GM12878 (cell line): ENCODE measurements around the gene USF3. TPM values are rescaled to one million over a fixed set of nuclear protein-coding genes. Genes with fewer than 3 reads are reported as not detected.

ENCODE experiments used
- ATF7 ChIP-seq: fragments of 450-650 bp; IDR thresholded peaks from 2 replicates; pipeline ENCODE4 v1.6.1; 2016; ENCODE audit warnings: low read depth, mild to moderate bottlenecking
- BRCA1 ChIP-seq: IDR thresholded peaks from 2 replicates; pipeline ENCODE4 v1.6.1; 2011; ENCODE audit warnings: low read depth, low read length, improper control_type of control experiment
- CHD1 ChIP-seq: IDR thresholded peaks from 2 replicates; pipeline ENCODE4 v1.6.1; 2012; ENCODE audit warnings: low read depth, low read length, improper control_type of control experiment
- CREB1 ChIP-seq: IDR thresholded peaks from 2 replicates; pipeline ENCODE4 v1.6.1; 2012; ENCODE audit warnings: low read depth, mild to moderate bottlenecking, inconsistent platforms
- E2F4 ChIP-seq: IDR thresholded peaks from 2 replicates; pipeline ENCODE4 v1.6.1; 2012; ENCODE audit warnings: low read depth, low read length, improper control_type of control experiment
- E2F8 ChIP-seq: fragments of 450-650 bp; IDR thresholded peaks from 2 replicates; pipeline ENCODE4 v1.6.1; 2018; ENCODE audit warnings: mild to moderate bottlenecking, low read depth, moderate library complexity; ENCODE audit not compliant: partially characterized antibody
- KLF5 ChIP-seq: fragments of 450-650 bp; IDR thresholded peaks from 2 replicates; pipeline ENCODE4 v1.6.1; 2014; ENCODE audit warnings: mild to moderate bottlenecking; ENCODE audit not compliant: partially characterized antibody
- MLLT1 ChIP-seq: fragments of 450-650 bp; IDR thresholded peaks from 2 replicates; pipeline ENCODE4 v1.6.1; 2016; ENCODE audit warnings: mild to moderate bottlenecking
- POLR2AphosphoS5 ChIP-seq: IDR thresholded peaks from 2 replicates; pipeline ENCODE4 v1.6.1; 2011; ENCODE audit warnings: mild to moderate bottlenecking, low read length, inconsistent platforms
- RAD21 ChIP-seq: IDR thresholded peaks from 2 replicates; pipeline ENCODE4 v1.6.1; 2011; ENCODE audit warnings: mild to moderate bottlenecking, low read depth, low read length, moderate library complexity; ENCODE audit not compliant: insufficient read depth
- RBBP5 ChIP-seq: fragments of 200-600 bp; sonication (generic); conservative IDR thresholded peaks from 2 replicates; pipeline ENCODE4 v1.6.1; 2016
- REST ChIP-seq: IDR thresholded peaks from 2 replicates; pipeline ENCODE4 v1.6.1; 2012; ENCODE audit warnings: mild to moderate bottlenecking, low read depth, low read length
- SP1 ChIP-seq: IDR thresholded peaks from one replicate; pipeline ENCODE4 v1.6.1; 2011; ENCODE audit warnings: low read depth, low read length
- SREBF1 ChIP-seq: IDR thresholded peaks from 2 replicates; pipeline ENCODE4 v1.6.1; 2012; ENCODE audit warnings: mild to moderate bottlenecking, low read length
- SUZ12 ChIP-seq: fragments of 200-600 bp; sonication (generic); IDR thresholded peaks from one replicate; pipeline ENCODE4 v1.6.1; 2018; ENCODE audit warnings: antibody characterized with exemption, mild to moderate bottlenecking; ENCODE audit not compliant: unreplicated experiment
- polyA plus RNA-seq, 11 experiments: library from polyadenylated mRNA; depleted of rRNA in 4 of 11; unstranded in 6 of 11; stranded (reverse) in 5 of 11; fragments of >200 nt; fragmentation: Nextera tagmentation in 4 of 11; fragmentation: Illumina TruSeq in 1 of 11; extraction: Ambion mirVana in 4 of 11; extraction: Trizol in 1 of 11; gene quantifications; 1 replicate in 1 of 11; 2 replicates in 10 of 11; pipeline versions ENCODE4 v1.2.1 to v1.2.3, GENCODE V29; 2011 to 2016; ENCODE audit warnings: inconsistent platforms in 2 of 11, missing spikeins in 2 of 11, low read depth in 1 of 11
- total RNA-seq, 4 experiments: library from RNA; depleted of rRNA in 3 of 4; stranded (reverse); fragments of >200 nt in 3 of 4; fragmentation: Illumina TruSeq in 1 of 4; extraction: Trizol in 1 of 4; gene quantifications; 2 replicates each; pipeline versions ENCODE4 v1.2.1 to v1.2.3, GENCODE V29; 2013 to 2021
- TF ChIP-seq, protein P1 (sequence below): IDR thresholded peaks from 2 replicates; pipeline ENCODE4 v1.6.1; 2011; ENCODE audit warnings: mild to moderate bottlenecking, low read depth, low read length, moderate library complexity; ENCODE audit not compliant: insufficient replicate concordance
- TF ChIP-seq, protein P2 (sequence below): IDR thresholded peaks from 2 replicates; pipeline ENCODE4 v1.6.1; 2012; ENCODE audit warnings: low read depth, low read length, improper control_type of control experiment

The USF3 gene
- total and polyA plus RNA-seq, 10 of the 15 experiments (the other 5 are each of a cell fraction or from before 2014, with no cell fraction given): 3.1 to 15.9 (median 7.8) TPM

GRCh38 chr3:113606539-113607218 is 89.8 kb downstream of the USF3 start (continued):
- TF ChIP-seq KLF5 (no peak), POLR2AphosphoS5 (no peak), MLLT1 (no peak), BRCA1 (no peak), REST (no peak), CREB1 (peak; percentile 45; the same call in 1 of the 2 replicates), E2F8 (no peak), CHD1 (no peak), RBBP5 (no peak), E2F4 (no peak), SP1 (no peak), SUZ12 (no peak), SREBF1 (no peak), RAD21 (no peak), ATF7 (no peak)
- TF ChIP-seq, protein P1, sequence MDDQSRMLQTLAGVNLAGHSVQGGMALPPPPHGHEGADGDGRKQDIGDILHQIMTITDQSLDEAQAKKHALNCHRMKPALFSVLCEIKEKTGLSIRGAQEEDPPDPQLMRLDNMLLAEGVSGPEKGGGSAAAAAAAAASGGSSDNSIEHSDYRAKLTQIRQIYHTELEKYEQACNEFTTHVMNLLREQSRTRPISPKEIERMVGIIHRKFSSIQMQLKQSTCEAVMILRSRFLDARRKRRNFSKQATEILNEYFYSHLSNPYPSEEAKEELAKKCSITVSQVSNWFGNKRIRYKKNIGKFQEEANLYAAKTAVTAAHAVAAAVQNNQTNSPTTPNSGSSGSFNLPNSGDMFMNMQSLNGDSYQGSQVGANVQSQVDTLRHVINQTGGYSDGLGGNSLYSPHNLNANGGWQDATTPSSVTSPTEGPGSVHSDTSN: peak; percentile 72
- TF ChIP-seq, protein P2, sequence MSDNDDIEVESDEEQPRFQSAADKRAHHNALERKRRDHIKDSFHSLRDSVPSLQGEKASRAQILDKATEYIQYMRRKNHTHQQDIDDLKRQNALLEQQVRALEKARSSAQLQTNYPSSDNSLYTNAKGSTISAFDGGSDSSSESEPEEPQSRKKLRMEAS: no peak
